Measurements from ENCODE around the gene OR56A1. TPM values are rescaled to one million over a fixed set of nuclear protein-coding genes. Genes with fewer than 3 reads are reported as not detected.

OR56A1 gene
- total and polyA plus RNA-seq, 2 of the 4 experiments (the other 2 are of a cell fraction): not detected

- H3K23ac ChIP-seq (ENCODE audit: low read depth, low read length): no peak overlapping the region
- dilution Hi-C loops (cut with HindIII; ENCODE audit: low sequenced_read_pairs, unreplicated experiment): no loop called here
- H3K9me3 ChIP-seq (ENCODE audit: control insufficient read depth, insufficient read depth, low read length): no peaks in the 10 kb centered on the region
- H4K91ac ChIP-seq (ENCODE audit: insufficient read depth, low read depth, low read length): no peak overlapping the region
- ATAC-seq (ENCODE audit: low read depth): no peak
- no TSS peak for BruUV-seq (replicated peaks)
- no peak overlapping the region for H3K56ac ChIP-seq (ENCODE audit: extremely low read depth, insufficient read depth, low read length)
- no peak overlapping the region for H4K8ac ChIP-seq (ENCODE audit: low read depth in 2 of 2, low read length in 2 of 2)
- H3K4me2 ChIP-seq (ENCODE audit: low read depth, low read length): no peak overlapping the region
- no peak for TF ChIP-seq SMC3 (IDR thresholded peaks at IDR 0.05; ENCODE audit: low read depth, low read length)
- TF ChIP-seq RCOR1 (IDR thresholded peaks at IDR 0.05; ENCODE audit: insufficient replicate concordance, low read length): no peak
- TF ChIP-seq CTCF (conservative IDR thresholded peaks at IDR 0.05; ENCODE audit: low read depth, low read length): no peak
- TF ChIP-seq MXI1 (IDR thresholded peaks at IDR 0.05; ENCODE audit: borderline replicate concordance, low read depth, low read length): no peak
- TF ChIP-seq CEBPB (IDR thresholded peaks at IDR 0.05; ENCODE audit: low read depth, low read length): no peak
- no peak for TF ChIP-seq POLR2A (IDR thresholded peaks at IDR 0.05; ENCODE audit: low read depth, low read length)
- TF ChIP-seq MAFK (IDR thresholded peaks at IDR 0.05; ENCODE audit: low read depth, low read length): no peak
- no peak for TF ChIP-seq CHD1 (IDR thresholded peaks at IDR 0.05; ENCODE audit: low read depth, low read length)
- no peak for TF ChIP-seq USF2 (IDR thresholded peaks at IDR 0.05; ENCODE audit: low read depth, low read length)
- no peak for TF ChIP-seq MAZ (IDR thresholded peaks at IDR 0.05; ENCODE audit: borderline replicate concordance, low read depth, low read length)
- no peak for TF ChIP-seq RAD21 (IDR thresholded peaks at IDR 0.05; ENCODE audit: low read length)
- no peak for TF ChIP-seq ELK1 (IDR thresholded peaks at IDR 0.05; ENCODE audit: borderline replicate concordance, low read depth, low read length)
- no peak for TF ChIP-seq RFX5 (IDR thresholded peaks at IDR 0.05; ENCODE audit: low read depth, low read length)
- no peak for TF ChIP-seq FOS (IDR thresholded peaks at IDR 0.05; ENCODE audit: low read depth, low read length)
- H4K20me1 ChIP-seq (ENCODE audit: insufficient read depth, low read length): no peaks in the 10 kb centered on the region
- H2AK5ac ChIP-seq (ENCODE audit: low read depth, low read length): no peak overlapping the region
- H2BK15ac ChIP-seq (ENCODE audit: low read depth, low read length): no peak overlapping the region
- in situ Hi-C loops (cut with MboI; ENCODE audit: low sequenced_read_pairs): loop anchor here (10.0 kb wide), 1 partner anchor 327 kb away; no protein-coding TSS in a partner anchor
- WGBS, 2 experiments (ENCODE audit: extremely low coverage in 2 of 2, insufficient read length in 1 of 2): no CpG with 5 or more reads among the region's 1 CpG
- H3K4me1 ChIP-seq (ENCODE audit: control insufficient read depth, insufficient read depth, low read length): no peaks in the 10 kb centered on the region
- no peak for DNase-seq
- no peak overlapping the region for H4K5ac ChIP-seq (ENCODE audit: low read depth, low read length)
- H2BK5ac ChIP-seq (ENCODE audit: low read depth, low read length, poor library complexity, severe bottlenecking): no peak overlapping the region
- no peak overlapping the region for H3K9ac ChIP-seq (ENCODE audit: low read depth, low read length)
- H3K18ac ChIP-seq (ENCODE audit: low read depth, low read length): no peak overlapping the region
- no peak overlapping the region for H3K4ac ChIP-seq (ENCODE audit: low read depth, low read length)
- H2AK9ac ChIP-seq (replicated peaks; ENCODE audit: low read depth, low read length, poor library complexity): no peak overlapping the region
- H2AFZ ChIP-seq (replicated peaks; ENCODE audit: low read length, poor library complexity): no peak overlapping the region
- H3K4me3 ChIP-seq (ENCODE audit: insufficient read depth, low read depth, low read length): no peak overlapping the region
- H3K36me3 ChIP-seq (ENCODE audit: control insufficient read depth, insufficient read depth, low read length): no peaks in the 10 kb centered on the region
- CTCF ChIA-PET: interaction anchor here (1.1 kb wide), 1 partner anchor 325 kb away, joined by 4 read pairs; no protein-coding TSS in a partner anchor
- intact Hi-C loops (cut with micrococcal nuclease): no loop called here
- POLR2A ChIA-PET (ENCODE audit: unreplicated experiment): interaction anchor here (0.6 kb wide), 1 partner anchor 135 kb away, joined by 3 read pairs; no protein-coding TSS in a partner anchor
- no peaks in the 10 kb centered on the region for H3K79me1 ChIP-seq (ENCODE audit: low read depth in 1 of 2, low read length in 2 of 2)
- no peak overlapping the region for H2BK120ac ChIP-seq (ENCODE audit: low read depth, low read length)
- no peak overlapping the region for H2BK20ac ChIP-seq (ENCODE audit: low read depth, low read length)
- H3K14ac ChIP-seq (replicated peaks; ENCODE audit: low read depth, low read length): no peak overlapping the region
- H3K9me1 ChIP-seq (ENCODE audit: insufficient read depth, low read length): no peaks in the 10 kb centered on the region
- H3K27ac ChIP-seq (ENCODE audit: insufficient read depth, low read length): no peak overlapping the region
- no peaks in the 10 kb centered on the region for H3K27me3 ChIP-seq (ENCODE audit: control insufficient read depth, insufficient read depth, low read length)
Observed at GRCh38 chr11:6027501-6027900, 3.1 kb downstream of the OR56A1 start.

Measured in IMR-90 (cell line).